GM21619 (cell line): ENCODE measurements around the gene CHP1.
"Not testable (repeated sequence)": the region's sequence is repeated elsewhere in the genome, so short reads cannot be mapped to it uniquely, and the experiment has no call there.

ENCODE experiments used
- ATAC-seq: cut with Tn5 transposase; IDR thresholded peaks from one replicate; pipeline ENCODE4 v1.9.1; 2021; ENCODE audit not compliant: unreplicated experiment

CHP1 gene

GRCh38 chr15:41256103-41256502, 25.0 kb downstream of the CHP1 start:
- no peak for ATAC-seq

- ATAC-seq, result no peak
These were observed 25.5 kb downstream of the CHP1 start for GRCh38 chr15:41256577-41257038.

- ATAC-seq, result no peak
These were observed 27.8 kb downstream of the CHP1 start for GRCh38 chr15:41258750-41259471.

GRCh38 chr15:41259546-41260189, 28.6 kb downstream of the CHP1 start:
- ATAC-seq, result no peak

GRCh38 chr15:41260924-41261323, 29.9 kb downstream of the CHP1 start:
- not testable (repeated sequence) for ATAC-seq

- ATAC-seq, result no peak
These were observed 31.5 kb downstream of the CHP1 start for GRCh38 chr15:41262571-41262970.

GRCh38 chr15:41263891-41264351, 32.9 kb downstream of the CHP1 start:
- no peak for ATAC-seq

GRCh38 chr15:41269887-41270286, 38.8 kb downstream of the CHP1 start:
- ATAC-seq, result no peak

GRCh38 chr15:41276831-41277230, 45.8 kb downstream of the CHP1 start:
- no peak for ATAC-seq

GRCh38 chr15:41278319-41278718, 47.3 kb downstream of the CHP1 start:
- no peak for ATAC-seq

- ATAC-seq, result no peak
These were observed 48.6 kb downstream of the CHP1 start for GRCh38 chr15:41279535-41280283.

- ATAC-seq, result no peak
These were observed 50.2 kb downstream of the CHP1 start for GRCh38 chr15:41281236-41281635.

GRCh38 chr15:41282436-41282835, 51.4 kb downstream of the CHP1 start:
- not testable (repeated sequence) for ATAC-seq

GRCh38 chr15:41282980-41283652, 52.0 kb downstream of the CHP1 start:
- ATAC-seq, result not testable (repeated sequence)

GRCh38 chr15:41283653-41284426, 52.8 kb downstream of the CHP1 start:
- peak; percentile 95 for ATAC-seq

- ATAC-seq, result no peak
These were observed 53.5 kb downstream of the CHP1 start for GRCh38 chr15:41284427-41285177.

- no peak for ATAC-seq
These were observed 54.2 kb downstream of the CHP1 start for GRCh38 chr15:41285285-41285684.

GRCh38 chr15:41286665-41287333, 55.7 kb downstream of the CHP1 start:
- no peak for ATAC-seq

- ATAC-seq, result no peak
These were observed 57.4 kb downstream of the CHP1 start for GRCh38 chr15:41288464-41288863.
